NCI-H2227 treated with DMSO at 0.1 percent for 48 hours (cell line): Measurements from ENCODE around the gene HAGHL.

Experiments
- DNase-seq: peaks from one replicate; lab custom pipeline; 2025; lab: John Stamatoyannopoulos, UW

The HAGHL gene

DNA sequence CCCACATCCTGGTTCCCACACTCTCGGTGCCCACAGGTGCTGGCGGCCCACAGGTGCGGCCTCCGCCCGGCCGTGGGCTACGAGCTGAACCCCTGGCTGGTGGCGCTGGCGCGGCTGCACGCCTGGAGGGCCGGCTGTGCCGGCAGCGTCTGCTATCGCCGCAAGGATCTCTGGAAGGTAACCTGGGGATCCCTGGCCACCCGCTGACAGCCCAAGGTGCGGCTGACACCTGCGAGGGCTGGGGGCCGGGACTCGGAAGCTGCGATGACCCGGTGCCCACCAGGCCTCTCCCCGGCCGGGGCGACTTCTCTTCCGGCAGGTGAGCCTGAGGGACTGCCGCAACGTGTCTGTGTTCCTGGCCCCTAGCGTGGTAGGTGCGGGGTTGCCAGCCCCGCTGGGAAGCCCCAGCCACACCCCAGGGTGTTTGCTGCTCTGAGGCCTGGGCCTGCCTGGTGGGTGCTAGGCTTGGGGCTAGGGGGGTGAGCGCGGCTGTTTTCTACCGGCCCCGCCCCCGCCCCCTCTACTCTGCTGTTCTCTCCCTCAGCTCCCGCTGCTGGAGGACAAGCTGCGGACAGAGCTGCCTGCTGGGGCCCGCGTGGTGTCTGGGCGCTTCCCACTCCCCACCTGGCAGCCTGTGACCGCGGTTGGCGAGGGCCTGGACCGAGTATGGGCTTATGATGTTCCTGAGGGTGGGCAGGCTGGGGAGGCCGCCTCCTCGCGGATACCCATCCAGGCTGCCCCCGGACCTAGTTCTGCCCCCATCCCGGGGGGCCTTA, 5.0 kb upstream of the HAGHL start:
- DNase-seq = no peak

- DNase-seq = no peak
These were observed 3.9 kb upstream of the HAGHL start for GRCh38 chr16:722835-723633.

GRCh38 chr16:723695-724094, 3.2 kb upstream of the HAGHL start:
- no peak for DNase-seq

DNA sequence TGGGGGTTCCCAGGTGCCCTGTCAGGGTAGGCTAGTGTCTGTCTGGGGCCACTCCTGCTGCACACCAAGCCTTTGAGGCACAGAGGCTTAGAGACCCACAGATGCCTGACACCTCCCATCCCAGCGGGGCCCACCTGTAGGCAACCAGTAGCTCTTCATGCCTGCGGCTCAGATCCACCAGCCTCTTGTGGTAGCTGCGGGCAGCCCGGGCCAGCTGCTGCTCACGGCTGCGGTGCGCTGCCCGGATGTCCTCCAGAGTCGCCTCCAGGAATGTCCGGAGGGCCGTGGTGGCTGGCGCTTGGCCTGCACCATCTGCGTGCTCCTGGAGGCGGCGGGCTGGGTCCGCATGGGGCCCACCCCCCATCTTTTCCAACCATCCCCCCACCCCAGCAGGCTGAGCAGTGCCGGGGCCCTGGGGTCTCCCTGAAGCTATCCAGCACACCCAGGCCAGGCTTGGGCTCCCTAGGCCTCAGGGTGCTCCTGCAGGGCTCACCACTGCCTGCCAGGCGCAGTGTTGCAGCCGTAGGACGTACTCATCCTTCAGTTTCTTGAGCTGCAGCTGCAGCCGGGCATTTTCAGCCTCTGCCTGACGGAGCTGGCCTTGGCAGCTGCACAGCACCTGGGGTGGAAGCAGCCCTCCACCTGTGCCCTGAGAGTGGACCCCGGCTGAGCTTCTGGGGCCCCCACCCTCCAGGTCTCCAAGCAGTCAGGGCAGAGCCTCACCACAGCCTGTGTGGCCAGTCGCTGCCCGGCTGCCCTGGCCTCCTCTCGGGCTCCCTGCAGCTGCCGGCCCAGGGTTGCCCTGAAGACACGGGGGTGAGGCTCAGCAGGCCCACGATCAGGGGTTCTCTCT, 2.5 kb upstream of the HAGHL start:
- no peak for DNase-seq

GRCh38 chr16:725041-725376, 1.9 kb upstream of the HAGHL start:
- DNase-seq = no peak

- DNase-seq = no peak
These were observed 1.3 kb upstream of the HAGHL start for GRCh38 chr16:725463-726187.

- DNase-seq = no peak
These were observed 793 bp upstream of the HAGHL start for GRCh38 chr16:726188-726437.

- DNase-seq = no peak
These were observed 528 bp downstream of the HAGHL start for GRCh38 chr16:727291-727977.

GRCh38 chr16:728131-728889, 1.4 kb downstream of the HAGHL start:
- DNase-seq = peak; percentile 59

DNA sequence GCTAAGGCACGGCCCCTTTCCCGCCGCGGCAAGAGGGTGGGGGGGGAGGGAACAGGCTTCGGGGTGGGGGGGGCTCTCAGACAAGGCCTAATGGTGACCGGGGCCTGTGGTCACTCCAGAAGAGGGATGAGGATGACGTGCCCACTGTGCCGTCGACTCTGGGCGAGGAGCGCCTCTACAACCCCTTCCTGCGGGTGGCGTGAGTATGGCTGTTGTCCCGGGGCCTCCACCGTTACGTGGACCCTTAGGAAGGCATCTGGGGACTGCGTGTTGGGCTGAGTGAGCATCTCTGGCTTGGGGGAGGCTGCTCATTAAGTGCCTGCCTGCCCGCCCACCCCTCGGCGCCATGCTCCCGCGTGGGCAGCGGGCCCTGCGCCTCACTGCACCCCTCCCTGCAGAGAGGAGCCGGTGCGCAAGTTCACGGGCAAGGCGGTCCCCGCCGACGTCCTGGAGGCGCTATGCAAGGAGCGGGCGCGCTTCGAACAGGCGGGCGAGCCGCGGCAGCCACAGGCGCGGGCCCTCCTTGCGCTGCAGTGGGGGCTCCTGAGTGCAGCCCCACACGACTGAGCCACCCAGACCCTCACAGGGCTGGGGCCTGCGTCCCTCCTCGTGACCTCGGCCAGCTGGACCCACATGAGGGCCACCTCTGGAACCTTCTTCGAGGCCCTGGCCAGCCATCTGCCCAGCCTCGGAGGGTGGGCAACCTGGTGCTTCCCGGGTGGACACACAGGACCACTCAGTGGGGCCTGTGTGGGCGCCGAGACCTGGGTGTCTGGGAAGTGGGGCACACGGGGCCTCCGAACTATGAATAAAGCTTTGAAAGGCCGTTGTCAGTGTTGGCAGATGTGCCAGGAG, 2.2 kb downstream of the HAGHL start:
- DNase-seq = no peak

- no peak for DNase-seq
These were observed 3.1 kb downstream of the HAGHL start for GRCh38 chr16:729768-730665.

DNA sequence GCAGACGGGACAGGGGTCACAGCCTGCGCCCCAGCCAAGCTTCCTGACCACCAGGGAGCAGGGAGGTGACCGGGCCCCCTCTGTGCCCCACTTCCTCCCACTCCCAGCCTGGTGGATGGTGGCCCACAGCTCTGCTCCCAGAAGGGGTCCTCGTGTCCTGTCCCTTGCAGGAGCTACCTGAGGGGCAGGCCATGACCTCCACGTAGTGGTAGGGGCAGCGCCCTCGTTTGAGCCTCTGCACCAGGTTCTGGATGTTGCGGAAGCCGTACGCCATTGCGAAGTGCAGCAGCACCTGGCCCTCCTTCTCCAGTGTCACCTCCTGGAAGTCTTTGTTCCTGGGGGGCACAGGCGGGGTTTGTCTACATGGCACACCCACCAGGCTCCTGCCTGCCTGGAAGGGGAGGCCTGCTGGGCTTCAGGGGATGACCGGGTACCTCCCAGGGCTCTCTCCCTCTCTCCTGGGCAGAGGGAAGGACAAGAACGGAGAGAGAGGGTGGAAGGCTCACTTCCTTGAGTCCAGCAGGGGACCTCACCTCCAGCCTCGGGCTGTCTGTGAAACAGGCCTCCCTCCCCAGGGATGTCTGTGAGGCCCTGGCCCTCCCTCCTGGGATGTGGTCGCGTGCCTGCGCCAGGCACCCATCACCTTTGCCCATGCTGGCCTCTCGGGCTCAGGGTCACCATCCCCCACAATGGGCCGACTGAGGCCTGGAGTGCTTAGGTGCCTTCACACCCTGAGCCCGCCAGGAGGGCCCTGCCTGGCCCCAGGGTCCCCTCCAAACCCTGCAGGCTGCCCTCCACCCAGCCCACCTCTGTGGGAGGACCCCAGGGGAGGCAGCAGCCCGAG, 4.0 kb downstream of the HAGHL start:
- no peak for DNase-seq

- DNase-seq = no peak
These were observed 5.4 kb downstream of the HAGHL start for GRCh38 chr16:732332-732731.

DNA sequence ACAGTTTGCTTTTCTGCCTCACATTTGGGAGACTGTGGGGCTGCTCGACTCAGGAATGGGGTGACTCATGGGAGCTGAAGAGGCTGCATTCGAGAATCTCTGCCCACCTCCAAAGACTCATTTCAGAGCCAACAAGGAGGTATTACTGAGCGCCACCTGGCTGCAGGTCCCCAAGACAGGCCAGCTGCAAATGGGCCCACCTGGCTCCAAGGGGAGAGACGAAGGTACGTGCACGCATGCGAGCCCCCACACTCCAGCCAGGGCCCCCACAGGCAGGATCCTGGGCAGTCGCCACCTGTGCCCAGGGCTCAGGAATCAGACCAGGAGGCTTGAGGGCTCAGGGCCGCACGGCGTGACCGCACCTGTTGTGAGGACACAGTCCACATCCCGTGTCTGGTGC, 6.0 kb downstream of the HAGHL start:
- no peak for DNase-seq

GRCh38 chr16:733382-734207, 6.7 kb downstream of the HAGHL start:
- DNase-seq = no peak

DNA sequence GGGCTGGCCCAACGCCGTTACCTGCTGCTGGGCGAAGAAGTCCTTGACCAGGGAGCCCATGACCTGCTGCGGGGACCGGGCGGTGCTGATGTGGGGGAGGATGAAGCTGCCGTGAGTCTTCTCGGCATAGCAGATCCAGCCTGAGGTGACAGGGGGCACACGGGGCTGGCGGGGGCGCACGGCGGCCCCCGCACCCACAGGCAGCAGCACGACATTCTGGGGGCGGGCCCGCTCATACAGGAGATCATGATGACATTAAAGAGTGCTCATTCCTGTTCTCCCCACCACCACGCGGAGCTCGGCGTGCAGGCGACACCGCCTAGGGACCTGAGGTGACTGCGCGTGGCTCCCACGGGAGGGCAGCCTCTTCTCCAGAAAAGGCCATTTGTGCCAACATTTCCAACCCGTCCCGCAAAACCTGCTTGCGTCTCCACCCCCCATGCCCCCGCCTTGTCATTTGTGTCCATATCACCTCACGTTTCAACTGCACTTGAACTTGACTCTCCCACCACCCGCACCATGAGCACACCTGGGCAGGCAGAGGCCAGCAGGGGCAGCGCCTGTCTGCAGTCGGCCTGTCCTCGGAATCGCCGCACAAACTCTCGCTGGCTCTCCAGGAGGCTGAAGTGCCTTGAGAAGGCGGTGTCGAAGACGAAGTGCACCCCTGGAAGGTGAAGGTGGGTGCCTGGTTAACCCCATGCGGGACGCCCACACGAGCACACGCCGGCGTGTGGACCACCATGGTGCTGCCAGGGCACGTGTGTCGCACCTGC, 7.5 kb downstream of the HAGHL start:
- DNase-seq = no peak
